HG02763 (cell line): Measurements from ENCODE around the gene PGRMC2.

Experiments
- ATAC-seq: cut with Tn5 transposase; IDR thresholded peaks from one replicate; pipeline ENCODE4 v1.9.1; 2021; ENCODE audit warnings: mild to moderate bottlenecking, moderate library complexity; ENCODE audit not compliant: unreplicated experiment

PGRMC2 gene

DNA sequence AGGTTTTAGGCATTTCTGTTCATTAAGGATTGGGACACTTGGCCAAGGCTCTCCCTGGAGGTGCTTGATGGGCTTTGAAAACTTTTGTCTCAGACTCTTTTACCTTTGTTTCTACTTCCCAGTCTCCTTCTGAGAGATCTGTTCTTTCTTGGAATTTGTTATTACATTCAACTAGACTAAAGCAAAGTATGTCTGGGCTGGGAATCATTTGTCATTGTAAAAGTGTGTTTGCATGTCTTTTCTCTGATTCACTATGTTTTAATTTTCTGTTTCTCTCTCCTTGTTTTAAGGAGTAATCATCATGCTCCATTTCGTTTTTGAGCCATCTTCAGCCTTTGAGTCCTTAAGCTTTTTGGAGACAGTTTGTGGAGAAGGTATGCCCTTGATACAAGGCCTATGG lies 12.2 kb upstream of the PGRMC2 start:
- ATAC-seq = no peak

DNA sequence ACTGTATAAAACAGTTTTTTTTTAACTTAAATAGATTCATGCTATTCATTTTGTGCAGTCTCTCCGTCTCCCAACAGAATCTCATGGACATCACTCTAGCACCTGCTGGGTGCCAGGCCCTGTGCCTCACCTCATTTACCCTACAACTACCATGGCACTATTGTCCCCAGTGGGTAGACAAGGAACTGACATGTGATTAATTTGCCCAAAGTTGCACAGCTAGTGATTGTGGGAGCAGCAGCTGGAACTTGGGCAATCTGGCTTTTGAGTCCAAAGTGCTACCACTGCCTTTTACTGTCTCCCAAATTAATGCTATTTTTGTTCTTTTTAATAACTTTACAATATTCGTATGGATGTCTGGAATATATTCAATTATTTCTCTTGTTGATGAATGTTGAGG lies 11.2 kb upstream of the PGRMC2 start:
- ATAC-seq = no peak

DNA sequence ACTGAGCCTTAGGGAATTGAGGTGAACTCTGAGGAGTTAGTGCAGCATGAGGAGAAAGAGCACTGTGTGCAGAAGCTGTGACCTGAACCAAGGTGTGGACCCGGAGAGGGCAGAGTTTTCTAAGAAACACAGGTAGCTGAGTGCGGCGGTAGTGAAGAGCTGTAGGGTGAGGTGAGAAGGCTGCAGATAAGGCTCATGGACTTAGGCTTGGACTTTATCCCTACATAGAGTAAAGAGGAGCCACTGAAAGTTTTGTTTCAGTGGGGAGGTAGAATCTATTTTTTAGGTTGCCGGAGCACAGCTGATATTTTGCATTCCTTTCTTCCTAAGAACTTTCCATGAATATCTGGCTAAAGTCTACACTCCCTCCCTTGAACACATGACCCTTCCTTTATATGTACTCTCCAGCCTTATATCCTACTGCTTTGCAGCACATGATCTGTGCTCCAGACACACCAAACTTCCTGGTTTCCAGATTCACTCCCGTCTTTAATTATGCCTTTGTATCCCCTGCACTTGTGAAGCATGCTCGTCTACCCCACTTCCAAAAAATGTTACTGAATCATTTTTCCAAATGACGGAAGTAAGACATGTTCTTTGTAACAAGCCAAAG lies 10.6 kb upstream of the PGRMC2 start:
- no peak for ATAC-seq

DNA sequence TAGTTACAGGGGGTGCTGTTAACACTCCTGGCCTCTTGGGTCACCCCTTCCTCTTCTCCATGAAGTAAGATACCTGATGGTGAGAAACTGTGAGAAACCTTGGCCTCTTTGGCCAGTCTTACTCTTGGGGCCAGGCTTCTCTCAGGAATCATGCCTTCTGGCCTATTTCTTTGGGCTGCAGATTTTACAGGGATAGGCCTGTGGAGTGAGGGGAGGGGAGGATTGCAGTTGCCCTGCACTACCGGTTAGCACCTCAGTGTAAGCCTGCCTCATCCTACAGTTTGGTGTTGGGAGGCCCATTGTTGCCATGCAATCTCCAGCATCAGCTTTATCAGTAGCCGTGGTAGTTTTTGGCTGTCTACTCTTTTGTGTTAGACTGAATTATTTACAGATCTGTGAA lies 7.6 kb upstream of the PGRMC2 start:
- ATAC-seq = no peak

DNA sequence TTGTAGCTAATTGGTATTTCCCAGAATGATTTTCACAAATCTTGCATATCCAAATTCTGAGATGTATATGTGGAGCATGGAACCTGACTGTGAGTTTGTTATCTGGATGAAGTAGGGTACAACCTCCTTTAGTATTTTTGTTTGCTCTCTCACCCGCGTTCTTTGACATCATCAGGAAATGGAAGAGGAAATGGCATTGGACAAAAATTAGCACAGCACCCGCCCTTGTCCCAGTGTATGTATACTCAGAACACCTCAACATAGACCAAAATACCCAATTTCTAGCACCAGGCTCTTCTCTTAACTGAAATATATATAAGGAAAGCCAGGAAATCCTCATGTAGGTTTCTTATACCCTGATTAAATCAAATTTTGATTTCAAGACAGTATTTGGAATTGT lies 6.9 kb upstream of the PGRMC2 start:
- ATAC-seq = no peak

DNA sequence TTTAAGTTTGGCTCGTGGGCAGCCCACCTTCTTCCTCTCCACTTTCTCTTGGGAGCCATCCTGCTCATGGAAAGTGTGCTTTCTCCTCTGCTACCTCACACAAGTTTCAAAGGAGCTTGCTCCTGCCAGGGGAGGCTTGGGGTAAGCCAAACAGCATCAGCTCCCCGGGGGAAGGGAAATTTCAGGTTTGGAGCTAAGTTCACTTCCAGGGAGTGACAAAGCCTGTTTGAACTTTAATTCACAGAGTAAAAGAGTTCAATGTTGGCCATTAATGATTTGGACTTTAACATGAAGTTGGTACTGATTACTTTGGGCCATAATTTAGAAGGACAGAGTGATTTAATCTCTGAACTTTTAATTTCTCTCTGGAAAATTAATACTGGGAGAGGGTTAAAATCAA lies 4.7 kb upstream of the PGRMC2 start:
- no peak for ATAC-seq

DNA sequence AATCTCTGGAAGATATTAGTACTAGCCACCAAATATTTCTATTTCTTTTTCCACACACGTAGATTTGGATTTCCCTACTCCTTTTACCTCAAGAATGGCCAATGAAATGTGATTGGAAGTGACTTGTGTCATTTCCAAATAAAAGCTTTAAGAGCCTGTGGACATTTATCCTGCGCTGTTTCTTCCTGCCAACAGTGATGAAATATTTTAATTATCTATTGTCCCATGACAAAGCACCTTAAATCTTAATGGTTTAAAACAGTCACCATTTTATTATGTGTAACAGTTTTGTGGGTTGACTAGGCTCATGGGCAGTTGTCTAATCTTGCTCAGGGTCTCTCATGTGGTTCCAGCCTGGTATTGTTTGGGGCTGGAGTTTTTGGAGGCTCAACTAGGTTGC lies 3.5 kb upstream of the PGRMC2 start:
- ATAC-seq = no peak

DNA sequence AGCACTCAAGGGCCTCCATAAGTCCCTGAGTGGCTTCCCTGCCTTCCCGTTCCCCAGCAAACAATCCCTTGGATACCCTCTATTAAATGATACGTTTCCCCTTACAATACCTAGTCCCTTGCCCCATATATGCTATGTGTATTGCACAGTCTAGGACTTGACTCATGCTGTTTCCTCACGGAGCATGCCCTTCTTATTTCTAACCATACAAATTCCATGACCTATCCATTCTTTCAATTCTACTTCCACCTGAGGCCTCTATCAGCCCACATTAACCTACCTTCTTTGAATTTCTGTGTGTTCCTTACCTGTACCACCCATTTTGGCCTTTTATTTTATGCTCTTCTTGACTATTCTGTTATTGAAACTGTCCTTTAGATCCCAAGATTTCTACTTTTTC lies 2.9 kb upstream of the PGRMC2 start:
- no peak for ATAC-seq

DNA sequence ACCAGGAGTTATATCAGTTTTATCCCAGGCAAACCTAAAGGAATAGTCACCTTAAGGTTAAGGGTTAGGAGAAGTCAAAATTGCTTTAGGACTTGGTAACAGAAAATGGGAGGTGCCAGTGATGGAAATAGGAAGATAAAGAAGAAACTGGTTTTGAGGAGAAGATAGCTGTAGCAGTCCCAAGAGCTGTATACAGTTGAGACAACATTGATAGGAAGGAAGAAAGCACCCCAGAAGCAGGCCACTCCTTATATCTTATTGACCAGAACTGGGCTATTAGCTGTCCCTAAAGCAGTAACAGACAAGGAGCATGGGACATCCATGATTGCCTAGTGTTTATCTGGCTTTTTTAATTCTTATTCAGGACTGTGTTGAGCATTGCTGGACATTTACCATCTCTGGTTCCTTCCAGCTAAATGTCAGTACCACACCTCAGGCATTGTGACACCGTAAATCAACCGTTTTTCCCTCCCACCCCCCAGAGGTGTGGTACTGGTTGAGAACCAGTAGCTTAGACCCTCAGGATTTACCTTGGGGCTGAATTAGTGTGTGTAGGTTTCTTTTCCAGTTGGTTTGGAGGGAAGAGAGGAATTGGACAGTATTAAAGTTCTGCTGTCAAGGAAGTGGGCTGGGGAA lies 2.0 kb upstream of the PGRMC2 start:
- no peak for ATAC-seq

DNA sequence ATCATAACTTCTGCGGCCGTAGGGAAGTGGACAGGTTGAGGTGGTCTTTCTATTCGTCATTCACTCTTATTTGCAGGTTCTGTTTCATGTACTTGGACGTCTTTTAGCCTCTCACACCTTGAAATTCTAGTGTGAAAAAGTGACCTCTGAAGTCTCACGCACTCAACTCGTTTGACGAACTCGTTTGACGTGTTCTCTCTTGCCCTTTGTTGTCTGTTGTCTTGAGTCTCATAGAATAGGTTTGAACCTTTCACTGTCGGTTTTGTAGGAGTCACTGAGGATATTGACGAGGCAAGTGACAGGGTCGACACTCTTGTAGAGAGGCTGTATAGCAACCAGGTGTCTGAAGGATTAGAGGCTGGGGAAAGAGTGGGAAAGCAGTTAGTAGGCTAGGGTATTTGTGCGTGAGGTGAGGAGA lies 1.1 kb upstream of the PGRMC2 start:
- no peak for ATAC-seq

DNA sequence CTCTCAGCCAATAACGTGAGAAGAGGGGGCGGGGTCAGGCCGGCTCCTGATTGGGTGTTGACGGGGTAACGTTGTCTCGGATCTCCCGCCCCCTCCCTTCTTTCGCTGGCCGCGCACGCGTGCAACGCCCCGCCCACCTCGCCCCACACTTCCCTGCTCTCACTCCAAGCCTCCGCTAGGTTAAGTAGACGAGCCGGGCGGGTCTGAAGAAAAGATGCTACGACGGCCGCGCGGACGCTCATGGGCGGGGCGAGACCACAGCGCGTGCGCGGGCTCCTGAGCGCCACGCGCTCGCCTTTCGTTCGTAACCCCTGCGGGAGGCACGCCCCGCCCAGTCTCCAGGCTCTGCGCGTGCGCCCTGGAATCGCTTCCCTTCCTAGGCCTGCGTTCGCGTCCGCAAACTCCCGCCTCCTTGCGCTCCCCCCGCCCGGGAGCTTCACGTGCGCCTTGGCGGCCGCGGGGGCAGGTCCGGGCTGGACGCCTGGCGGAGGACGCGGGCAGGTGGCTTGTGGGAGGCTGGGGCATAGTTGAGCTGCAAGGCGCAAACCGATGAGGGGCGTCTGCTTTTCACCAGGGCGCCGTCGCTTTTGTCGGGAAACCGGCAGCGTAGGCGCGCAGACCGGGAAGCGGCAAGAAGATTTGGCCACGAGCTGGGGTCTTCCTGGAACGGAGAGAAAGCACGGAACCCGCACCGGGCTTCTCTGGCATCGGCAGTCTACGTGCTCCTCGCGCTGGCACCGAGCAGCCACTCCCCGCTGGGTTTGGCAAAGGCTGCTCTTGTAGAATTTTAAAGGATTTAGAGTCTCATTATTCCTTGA lies 467 bp upstream of the PGRMC2 start:
- peak; percentile 78 for ATAC-seq

DNA sequence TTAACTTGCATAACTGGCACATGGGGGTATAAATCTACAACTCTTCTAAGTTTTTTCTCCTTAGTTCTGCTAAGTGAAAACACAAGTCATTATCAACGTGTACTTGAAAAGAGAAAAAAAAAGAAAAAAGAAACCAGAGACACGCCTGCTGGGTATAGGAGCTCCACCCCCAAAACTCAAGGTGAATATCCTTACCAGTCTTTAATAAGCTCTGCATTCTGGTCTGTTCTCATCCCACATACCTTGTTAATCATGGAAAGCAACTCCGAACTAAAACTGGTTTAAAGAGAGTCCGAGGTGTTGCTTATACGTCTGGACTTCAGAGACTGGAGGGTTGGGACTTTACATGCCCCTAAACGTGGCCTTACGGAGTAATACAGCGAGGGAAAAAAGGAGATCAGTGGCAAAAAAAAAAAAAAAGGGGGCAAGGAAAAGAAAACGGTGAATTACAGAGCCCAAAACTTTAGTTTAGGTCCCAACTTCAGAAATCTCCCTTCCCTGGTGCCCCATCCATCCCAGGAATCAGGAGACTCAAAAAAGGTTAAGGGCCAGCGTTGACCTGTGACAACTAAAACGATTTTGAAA lies 1.0 kb downstream of the PGRMC2 start:
- no peak for ATAC-seq

DNA sequence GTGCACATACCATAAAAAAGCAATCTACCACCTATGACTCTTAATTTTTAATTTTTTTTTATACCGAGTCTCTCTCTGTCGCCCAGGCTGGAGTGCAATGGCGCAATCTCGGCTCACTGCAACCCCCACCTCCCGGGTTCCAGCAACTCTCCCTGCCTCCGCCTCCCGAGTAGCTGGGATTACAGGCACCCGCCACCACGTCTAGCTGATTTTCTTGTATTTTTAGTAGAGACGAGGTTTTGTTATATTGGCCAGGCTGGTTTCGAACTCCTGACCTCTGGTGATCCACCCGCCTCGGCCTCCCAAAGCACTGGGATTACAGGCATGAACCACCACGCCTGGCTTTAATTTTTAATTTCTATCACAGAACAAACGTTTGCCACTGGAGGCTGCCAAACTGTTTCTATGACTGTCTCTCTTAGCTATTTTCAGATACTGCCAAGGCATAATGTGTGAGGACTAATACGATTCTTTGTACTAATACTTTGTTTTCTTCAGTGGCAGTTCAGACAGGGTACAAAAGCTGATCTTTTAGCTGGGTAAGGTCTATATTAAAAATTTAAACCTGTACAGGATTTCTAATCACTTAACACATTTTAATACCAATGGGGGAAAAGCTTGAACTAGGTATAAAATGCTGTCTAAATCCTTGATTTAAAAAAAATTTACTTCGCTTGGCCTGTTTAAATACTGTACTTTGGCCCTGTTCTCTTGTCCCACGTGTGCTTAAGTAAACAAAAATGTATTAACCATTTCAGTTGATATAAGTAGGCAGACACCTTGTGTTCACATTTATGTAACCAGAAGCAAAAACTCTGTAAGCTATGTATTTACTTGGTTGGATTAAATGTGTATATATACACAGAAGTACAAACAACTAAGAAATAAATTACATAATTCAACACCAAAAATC lies 2.3 kb downstream of the PGRMC2 start:
- ATAC-seq = no peak

DNA sequence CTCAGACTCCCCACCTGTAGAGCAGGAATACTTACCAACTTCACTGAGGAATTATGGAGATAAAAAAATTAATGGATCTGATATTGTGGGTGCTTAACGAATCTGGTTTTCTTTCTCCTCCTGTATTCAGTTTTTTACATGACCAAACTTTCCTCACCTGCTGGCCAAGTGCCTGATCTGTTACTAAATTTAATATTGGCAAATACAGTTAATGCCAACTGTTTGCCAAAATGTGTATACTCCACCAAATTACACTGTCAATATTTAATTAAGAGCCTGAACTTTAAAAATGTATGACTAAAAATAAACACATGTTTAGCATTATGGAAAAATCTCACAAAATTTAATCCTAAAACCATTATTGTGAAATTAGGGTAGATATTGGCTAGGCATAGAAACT lies 3.3 kb downstream of the PGRMC2 start:
- no peak for ATAC-seq

DNA sequence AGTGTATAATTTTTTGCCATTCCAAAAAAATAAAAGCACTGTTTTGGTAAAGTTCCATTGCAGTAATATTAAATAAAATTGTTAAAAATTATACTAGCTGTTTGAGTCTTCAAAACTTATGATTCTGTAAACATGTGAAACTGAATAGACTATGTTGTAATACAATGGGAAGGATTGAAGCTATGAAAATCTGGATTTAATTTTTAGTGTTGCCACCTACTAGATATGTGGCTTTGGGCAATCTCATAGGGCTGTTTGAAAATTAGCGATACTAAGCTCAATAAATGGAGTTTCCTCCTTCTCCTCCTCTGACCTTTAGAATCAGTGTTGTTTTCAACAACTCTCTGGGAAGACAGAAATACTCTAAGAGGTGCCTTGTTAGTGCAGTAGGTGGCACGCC lies 4.5 kb downstream of the PGRMC2 start:
- ATAC-seq = no peak

DNA sequence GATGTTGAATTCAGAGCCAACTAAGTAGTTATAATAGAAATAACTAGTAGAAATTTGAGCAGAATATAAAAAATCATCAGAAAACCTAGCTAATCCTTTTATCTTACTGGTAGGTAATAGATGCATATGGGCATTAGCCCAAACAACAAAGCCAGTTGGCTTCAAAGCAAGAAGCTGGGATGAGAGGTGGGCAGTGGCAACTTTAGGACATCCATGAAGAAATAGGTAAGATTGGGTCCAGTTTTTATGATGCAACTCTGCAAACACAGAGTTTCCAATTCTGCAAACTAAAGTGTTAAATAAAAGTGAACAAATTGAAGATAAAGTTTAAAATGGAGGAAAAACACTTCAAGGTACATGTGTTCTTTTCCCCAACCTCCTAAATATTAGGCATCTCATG lies 5.1 kb downstream of the PGRMC2 start:
- no peak for ATAC-seq

DNA sequence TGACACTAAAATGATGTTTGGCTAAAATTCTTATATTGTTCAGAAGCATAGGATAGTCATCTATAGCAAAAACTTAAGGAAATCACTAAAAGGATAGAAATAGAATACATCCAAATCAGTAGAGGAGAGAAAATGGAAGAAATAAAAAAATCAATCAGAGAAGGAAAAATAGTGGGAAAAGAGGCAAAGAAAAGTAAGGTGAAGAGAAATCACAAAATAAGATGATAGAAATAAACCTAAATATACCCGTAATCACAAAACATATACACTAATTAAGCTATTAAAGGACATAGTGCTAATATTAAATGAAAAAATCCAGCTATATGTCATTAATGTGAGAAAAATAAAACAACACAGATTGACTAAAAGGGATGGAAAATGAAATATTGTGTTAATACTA lies 6.3 kb downstream of the PGRMC2 start:
- ATAC-seq = no peak

DNA sequence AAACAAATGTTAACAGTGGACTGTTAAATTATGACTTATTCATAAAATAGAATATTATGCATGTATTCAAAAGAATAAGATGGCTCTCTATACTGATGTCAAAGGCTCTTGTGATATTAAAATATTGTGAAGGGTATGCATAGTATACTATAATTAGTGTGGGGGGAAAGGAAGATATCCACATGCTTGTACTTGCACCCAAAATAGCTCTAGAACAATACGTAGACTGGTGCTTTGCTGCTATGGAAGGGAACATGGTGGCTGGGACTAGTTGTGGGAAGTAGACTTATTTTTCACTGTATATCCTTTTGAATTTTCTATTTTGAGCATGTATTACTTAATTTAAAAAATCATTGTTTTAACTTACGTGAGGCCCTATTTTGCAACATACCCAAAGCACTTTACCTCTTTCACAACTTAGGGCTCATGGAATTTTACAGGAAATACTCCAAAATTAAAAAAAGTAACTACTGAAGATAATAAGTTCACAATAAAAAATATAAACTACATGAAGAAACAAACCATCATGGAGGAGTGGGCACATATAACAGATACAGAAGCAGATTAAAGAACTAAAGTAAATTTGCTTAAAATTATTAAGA lies 7.9 kb downstream of the PGRMC2 start:
- ATAC-seq = no peak

DNA sequence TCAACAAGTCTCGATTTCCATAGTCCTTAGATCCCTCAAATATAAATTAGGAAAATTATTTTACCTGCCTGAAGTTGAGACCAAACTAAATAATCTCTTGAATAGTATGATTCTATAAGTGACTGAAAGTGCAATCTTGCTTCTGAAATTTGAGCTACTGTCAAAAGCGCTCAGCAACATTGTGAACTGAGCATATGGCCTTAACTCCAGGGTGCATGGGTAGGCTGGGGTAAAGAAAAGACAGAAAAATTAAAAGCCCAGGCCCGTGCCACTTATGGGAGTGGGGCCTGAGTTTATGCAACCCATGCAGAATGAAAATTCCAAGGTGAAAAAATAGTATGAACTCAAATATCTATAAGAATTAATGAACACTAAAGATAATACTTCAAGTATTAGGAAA lies 9.8 kb downstream of the PGRMC2 start:
- no peak for ATAC-seq

DNA sequence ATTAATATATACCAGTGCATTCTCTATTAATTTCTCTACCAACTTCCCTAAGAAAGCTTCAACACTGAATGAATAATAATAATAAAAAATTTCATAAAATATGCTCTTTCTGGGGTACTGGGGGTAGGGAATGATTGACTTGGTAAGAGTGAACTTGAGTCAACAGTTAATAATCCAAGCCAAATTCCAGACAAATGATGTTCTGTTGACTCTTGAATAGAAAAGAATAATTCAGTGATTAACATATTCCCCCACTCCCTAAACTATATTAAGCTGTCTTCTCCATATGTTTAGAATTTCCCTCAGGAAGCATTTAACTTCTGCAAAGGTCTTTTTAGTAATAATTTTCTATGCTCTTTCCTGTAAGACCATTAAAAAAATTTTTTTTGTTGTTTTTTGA lies 12.3 kb downstream of the PGRMC2 start:
- no peak for ATAC-seq

DNA sequence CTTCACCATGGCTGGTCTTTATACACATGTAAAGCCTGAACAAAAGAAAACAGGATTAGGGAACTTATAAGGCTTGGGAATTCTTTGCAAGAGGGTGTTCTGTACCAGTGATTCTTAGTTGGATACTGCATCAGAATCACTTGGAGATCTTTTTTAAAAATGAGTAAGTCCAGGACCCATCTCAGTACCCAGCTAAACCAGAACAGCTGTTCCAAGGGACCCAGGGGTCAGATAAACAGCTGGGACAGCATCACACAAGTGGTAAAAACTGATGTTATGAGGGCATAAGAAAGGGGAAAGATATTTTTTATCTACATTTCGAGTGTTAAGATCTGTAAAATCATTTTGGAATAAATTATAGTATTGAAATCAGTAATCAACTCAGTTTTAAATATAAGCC lies 16.1 kb downstream of the PGRMC2 start:
- no peak for ATAC-seq
